GM19043 (cell line): ENCODE data around the gene ZNF582.

Experiments used
- ATAC-seq: cut with Tn5 transposase; IDR thresholded peaks from one replicate; pipeline ENCODE4 v1.9.1; 2021; ENCODE audit warnings: low read depth; ENCODE audit not compliant: unreplicated experiment

The ZNF582 gene

DNA sequence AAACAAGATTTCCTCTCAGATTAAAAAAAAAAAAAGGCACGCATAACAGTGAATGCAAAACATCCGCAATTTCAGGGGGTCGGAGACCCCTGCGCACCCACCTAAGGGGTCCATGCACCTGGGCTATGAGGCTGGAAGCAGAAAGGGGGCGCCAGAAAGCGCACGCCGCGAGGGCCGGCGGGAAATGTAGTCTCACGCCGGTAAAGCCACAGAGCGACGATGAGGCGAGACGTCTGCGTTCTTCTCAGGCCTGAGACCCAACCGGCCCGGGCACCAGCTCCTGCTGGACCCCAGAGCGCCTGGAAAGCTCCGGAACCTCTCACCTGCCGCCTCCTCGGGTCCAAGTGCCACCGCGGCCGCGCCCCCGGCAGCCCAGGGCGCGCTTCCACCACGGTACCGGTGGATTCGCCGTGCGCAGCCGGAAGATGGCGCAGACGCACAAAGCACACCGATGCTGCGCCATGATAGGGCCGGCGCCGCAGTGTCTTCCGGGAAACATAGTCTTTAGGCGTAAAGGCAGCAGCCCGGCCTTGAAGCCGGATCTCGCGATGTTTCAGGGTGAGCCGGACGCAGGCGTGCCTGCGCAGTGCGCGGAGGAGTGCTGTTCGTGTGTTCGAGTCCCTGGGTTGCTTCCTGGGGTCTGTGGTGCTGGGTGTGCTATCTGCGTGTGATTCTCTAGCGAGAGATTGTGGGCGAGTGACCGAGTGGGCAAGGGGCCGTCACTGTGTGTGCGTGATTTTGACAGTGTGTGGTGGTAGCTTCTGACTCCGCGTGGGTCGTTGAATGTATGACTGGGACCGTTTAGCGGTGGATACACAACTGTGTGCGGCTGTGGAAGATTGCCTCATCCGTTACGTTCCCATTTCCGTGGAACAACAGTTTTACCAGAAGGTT, at the start of gene ZNF582:
TSS of gene ZNF582 (minus strand) at position 416 of the 894 bp plus-strand sequence. CDS start 1,782 bp downstream, outside the sequence.
- ATAC-seq = peak; percentile 93

GRCh38 chr19:56441206-56441792, 48.0 kb upstream of the ZNF582 start:
- ATAC-seq = no peak

DNA sequence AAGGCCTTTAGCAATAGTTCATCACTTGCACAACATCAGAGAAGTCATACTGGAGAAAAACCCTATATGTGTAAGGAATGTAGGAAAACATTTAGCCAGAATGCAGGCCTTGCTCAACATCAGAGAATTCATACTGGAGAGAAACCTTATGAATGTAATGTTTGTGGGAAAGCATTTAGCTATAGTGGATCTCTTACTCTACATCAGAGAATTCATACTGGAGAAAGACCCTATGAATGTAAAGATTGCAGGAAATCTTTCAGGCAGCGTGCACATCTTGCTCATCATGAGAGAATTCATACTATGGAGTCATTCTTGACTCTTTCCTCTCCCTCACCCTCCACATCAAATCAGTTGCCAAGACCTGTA, 30.6 kb upstream of the ZNF582 start:
- no peak for ATAC-seq

GRCh38 chr19:56423276-56423984, 30.1 kb upstream of the ZNF582 start:
- no peak for ATAC-seq

DNA sequence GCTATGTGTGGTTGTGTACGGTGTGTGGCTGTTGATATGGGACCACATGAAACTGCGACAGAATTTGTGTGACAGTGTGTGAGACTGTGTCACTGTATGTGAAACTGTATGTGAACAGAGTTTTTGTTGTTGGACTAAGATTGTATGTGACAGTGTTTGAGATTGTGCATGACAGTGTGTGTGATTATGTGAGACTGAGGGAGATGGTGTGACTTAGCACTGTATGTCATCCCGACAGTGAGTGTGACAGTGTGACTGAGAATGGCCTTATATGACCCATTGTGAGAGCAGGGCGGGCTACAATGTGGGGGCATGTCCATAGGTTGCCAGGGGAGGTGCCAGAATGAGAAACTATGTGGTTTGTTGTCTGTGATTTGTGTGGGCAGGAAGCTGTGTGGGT, 11.7 kb upstream of the ZNF582 start:
- no peak for ATAC-seq

GRCh38 chr19:56404705-56405056, 11.3 kb upstream of the ZNF582 start:
- no peak for ATAC-seq

DNA sequence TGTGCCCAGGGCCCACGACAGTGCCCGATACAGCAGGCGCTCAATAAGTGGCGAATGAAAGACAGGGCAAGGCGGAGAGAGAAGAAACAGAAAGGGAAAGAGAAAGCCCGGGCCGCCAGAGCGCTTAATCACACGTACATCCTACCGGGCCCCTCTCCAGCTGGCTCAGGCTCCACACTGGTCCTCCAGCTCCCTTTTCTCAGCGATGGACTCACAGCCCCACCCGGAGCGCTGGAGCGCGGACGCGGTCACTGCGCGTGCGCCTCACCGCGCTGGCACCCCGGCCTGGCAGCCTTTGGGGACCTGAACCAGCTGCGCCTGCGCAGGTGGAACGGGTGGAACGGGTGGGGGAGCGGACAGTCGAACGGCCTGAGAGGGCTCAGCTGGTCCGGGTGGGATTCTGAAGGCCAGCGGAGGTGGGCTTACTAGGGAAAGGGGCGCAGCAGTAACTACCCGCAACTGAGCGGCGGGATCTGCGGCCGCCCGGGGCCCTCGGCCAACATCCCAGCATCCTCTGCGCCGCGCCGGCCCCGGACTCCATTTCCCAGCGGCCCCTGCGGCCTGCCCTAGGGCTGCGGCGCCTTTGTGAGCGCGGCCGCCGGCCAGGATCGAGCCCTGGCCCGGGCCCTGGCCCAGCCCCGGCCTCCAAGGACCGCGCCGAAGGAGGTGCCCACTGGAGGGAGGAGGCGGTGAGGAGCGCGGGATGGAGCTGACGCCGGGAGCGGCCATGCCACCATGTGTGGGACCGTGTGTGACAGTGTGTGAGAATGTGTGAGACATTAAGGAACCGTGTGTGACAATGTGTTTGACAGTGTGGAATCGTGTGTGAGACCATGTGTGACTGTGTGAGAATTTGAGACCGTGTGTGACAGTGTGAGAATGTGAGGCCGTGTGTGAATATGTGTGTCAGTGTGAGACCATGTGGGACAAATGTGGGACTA, 10.7 kb upstream of the ZNF582 start, which contains the start of gene ZNF583:
TSS of gene ZNF583 (plus strand) at position 569 of the 941 bp plus-strand sequence. CDS start 2,783 bp downstream, outside the sequence.
- ATAC-seq = peak; percentile 74

DNA sequence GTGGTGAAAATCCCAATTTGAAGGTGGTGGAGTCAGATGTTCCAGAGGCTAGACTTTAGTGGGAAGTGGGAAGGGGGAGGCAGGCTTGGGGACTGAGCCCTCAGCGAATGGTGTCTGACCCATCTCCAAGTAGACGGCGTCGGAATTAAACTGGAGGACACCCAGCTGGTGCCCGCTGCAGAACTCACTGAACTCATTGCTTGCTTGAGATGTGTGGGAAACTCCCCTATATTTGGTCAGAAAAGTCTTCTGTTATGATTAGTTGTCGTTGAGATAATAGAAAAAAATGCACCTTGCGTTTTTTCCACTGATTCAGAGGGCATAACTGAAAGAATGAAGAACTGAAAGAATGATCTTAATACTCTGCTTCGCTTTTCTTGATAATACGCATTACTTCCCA, 9.9 kb upstream of the ZNF582 start:
- no peak for ATAC-seq

DNA sequence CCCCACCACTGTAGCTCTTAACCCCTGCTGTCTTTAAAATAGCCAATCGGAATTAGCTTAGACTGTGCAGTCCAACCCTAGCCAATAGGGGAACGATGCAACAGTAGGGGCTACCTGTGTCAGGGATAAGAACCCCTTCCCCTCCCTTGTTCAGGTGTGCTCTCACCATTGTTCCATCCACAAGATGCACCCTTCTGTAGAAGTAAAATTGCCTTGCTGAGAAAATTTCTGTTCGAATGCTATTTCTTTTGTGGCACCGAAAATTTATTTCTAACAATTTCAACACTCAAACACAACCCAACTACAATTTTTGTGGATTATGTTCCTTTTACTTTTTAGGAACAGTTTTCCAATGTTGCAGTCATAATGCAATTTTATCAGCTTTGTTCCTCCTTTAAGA, 7.2 kb upstream of the ZNF582 start:
- no peak for ATAC-seq

- no peak for ATAC-seq
These were observed 5.5 kb upstream of the ZNF582 start for GRCh38 chr19:56398809-56399208.

GRCh38 chr19:56383826-56384605, 9.3 kb downstream of the ZNF582 start:
- ATAC-seq = no peak

- no peak for ATAC-seq
These were observed 16.0 kb downstream of the ZNF582 start for GRCh38 chr19:56377105-56377924.

GRCh38 chr19:56372281-56372680, 21.1 kb downstream of the ZNF582 start:
- no peak for ATAC-seq

- no peak for ATAC-seq
These were observed 23.3 kb downstream of the ZNF582 start for GRCh38 chr19:56369886-56370676.

DNA sequence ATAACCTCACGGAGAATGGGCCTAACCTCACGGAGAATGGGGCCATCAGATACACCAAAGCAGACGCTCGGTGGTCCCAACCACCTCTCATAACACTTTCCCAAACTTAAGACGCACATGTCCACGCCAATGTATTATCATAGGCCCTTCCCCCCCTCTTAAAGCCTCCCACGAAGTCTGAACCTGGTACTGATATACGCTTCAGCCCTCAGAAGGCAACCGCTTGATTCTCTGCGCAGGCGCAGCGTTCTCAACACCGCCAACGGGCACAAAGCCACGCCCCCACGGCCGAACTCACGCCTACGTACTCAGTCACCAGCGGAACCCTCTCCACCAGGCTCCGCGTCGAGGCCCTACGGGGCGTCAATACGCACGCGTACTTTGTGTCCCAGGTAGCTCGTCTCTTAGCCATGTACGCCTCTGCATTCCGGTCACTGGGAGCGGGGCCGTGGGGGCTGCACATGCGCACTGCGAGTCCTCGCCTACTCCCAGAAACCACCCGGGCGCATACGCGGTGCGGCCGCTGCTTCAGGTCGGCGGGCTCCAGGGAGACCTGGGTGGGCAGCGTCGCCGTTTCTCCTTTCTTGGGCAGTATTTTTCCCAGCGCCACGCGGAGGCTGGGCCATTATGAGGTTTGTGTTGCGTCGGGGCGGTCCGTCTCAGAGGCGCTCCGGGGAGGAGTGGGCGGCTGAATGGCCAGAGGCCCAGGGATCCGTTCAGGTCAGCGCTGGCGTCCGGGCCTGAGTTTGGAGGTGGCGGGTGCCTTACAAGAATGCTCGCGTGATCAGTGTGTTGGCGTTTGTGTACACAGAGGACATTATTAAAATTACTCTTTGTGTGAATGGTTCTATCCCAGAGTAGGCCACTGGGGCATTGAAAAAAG, 25.3 kb downstream of the ZNF582 start:
- no peak for ATAC-seq

DNA sequence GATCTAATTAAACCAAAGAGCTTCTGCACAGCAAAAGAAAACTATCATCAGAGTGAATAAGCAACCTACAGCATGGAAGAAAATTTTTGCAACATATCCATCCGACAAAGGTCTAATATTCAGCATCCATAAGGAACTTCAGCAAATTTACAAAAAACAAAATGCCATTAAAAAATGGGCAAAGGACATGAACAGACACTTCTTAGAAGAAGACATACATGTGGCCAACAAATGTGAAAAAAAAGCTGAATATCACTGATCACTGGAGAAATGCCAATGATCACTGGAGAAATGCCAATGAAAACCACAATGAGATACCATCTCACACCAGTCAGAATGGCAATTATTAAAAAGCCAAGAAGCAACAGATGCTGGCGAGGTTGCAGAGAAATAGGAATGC, 32.5 kb downstream of the ZNF582 start:
- no peak for ATAC-seq

- no peak for ATAC-seq
These were observed 36.4 kb downstream of the ZNF582 start for GRCh38 chr19:56356944-56357343.
